ENCODE results near the gene SEC14L5.

DNA sequence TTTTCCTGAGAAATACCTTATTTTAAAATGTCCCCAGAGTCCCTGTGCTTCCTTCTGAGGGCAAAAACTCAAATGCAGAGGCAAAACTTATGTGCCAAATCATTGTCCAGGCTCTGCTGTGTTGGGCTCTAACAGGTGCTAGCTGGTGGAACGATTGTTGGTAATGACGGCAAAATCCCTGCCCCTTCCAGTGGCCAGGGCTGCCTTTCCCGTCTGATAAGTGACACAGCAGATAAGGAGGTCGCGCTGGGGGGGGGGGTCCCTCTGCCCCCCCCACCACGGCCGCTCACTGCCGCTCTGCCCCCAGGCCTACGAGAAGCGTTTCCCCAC, 29.1 kb downstream of the SEC14L5 start:
- TF ChIP-seq, protein P1, sequence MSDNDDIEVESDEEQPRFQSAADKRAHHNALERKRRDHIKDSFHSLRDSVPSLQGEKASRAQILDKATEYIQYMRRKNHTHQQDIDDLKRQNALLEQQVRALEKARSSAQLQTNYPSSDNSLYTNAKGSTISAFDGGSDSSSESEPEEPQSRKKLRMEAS (IDR thresholded peaks at IDR 0.05; ENCODE audit: low read depth, low read length): no peak
- TF ChIP-seq RB1 (IDR thresholded peaks at IDR 0.05; ENCODE audit: borderline replicate concordance): no peak
- no peak for TF ChIP-seq POLR2A (IDR thresholded peaks at IDR 0.05; ENCODE audit: low read depth, low read length)
- TF ChIP-seq, protein P2, sequence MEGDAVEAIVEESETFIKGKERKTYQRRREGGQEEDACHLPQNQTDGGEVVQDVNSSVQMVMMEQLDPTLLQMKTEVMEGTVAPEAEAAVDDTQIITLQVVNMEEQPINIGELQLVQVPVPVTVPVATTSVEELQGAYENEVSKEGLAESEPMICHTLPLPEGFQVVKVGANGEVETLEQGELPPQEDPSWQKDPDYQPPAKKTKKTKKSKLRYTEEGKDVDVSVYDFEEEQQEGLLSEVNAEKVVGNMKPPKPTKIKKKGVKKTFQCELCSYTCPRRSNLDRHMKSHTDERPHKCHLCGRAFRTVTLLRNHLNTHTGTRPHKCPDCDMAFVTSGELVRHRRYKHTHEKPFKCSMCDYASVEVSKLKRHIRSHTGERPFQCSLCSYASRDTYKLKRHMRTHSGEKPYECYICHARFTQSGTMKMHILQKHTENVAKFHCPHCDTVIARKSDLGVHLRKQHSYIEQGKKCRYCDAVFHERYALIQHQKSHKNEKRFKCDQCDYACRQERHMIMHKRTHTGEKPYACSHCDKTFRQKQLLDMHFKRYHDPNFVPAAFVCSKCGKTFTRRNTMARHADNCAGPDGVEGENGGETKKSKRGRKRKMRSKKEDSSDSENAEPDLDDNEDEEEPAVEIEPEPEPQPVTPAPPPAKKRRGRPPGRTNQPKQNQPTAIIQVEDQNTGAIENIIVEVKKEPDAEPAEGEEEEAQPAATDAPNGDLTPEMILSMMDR (IDR thresholded peaks at IDR 0.05 in 2 of 3, conservative IDR thresholded peaks at IDR 0.05 in 1 of 3; ENCODE audit: control insufficient read depth in 2 of 3, extremely low read depth in 1 of 3, insufficient read depth in 1 of 3, low read depth in 3 of 3, low read length in 3 of 3): no peak
- no peak for TF ChIP-seq JUND (IDR thresholded peaks at IDR 0.05; ENCODE audit: low read depth, low read length)
- TF ChIP-seq TCF7 (IDR thresholded peaks at IDR 0.05; ENCODE audit: borderline replicate concordance): no peak
- TF ChIP-seq, protein P3, sequence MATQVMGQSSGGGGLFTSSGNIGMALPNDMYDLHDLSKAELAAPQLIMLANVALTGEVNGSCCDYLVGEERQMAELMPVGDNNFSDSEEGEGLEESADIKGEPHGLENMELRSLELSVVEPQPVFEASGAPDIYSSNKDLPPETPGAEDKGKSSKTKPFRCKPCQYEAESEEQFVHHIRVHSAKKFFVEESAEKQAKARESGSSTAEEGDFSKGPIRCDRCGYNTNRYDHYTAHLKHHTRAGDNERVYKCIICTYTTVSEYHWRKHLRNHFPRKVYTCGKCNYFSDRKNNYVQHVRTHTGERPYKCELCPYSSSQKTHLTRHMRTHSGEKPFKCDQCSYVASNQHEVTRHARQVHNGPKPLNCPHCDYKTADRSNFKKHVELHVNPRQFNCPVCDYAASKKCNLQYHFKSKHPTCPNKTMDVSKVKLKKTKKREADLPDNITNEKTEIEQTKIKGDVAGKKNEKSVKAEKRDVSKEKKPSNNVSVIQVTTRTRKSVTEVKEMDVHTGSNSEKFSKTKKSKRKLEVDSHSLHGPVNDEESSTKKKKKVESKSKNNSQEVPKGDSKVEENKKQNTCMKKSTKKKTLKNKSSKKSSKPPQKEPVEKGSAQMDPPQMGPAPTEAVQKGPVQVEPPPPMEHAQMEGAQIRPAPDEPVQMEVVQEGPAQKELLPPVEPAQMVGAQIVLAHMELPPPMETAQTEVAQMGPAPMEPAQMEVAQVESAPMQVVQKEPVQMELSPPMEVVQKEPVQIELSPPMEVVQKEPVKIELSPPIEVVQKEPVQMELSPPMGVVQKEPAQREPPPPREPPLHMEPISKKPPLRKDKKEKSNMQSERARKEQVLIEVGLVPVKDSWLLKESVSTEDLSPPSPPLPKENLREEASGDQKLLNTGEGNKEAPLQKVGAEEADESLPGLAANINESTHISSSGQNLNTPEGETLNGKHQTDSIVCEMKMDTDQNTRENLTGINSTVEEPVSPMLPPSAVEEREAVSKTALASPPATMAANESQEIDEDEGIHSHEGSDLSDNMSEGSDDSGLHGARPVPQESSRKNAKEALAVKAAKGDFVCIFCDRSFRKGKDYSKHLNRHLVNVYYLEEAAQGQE (IDR thresholded peaks at IDR 0.05; ENCODE audit: low read depth, low read length): no peak
- TF ChIP-seq, protein P4, sequence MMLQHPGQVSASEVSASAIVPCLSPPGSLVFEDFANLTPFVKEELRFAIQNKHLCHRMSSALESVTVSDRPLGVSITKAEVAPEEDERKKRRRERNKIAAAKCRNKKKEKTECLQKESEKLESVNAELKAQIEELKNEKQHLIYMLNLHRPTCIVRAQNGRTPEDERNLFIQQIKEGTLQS (IDR thresholded peaks at IDR 0.05; ENCODE audit: borderline replicate concordance, extremely low read depth, low read depth, low read length): no peak
- no peak for TF ChIP-seq RAD21 (IDR thresholded peaks at IDR 0.05; ENCODE audit: insufficient read depth, low read depth, low read length)

Measured in GM12878 (cell line).